AG09309 (cell line): ENCODE measurements around the gene WTAP.
"Not testable (repeated sequence)": the region's sequence is repeated elsewhere in the genome, so short reads cannot be mapped to it uniquely, and the experiment has no call there.

Source experiments
- DNase-seq: peaks from one replicate; pipeline ENCODE4 v3.0.0-alpha.2; 2010; ENCODE audit warnings: low read depth
- H3K4me3 ChIP-seq: 2 replicates; pipeline ENCODE4 v1.5.1; 2011; ENCODE audit warnings: mild to moderate bottlenecking, low read depth, low read length, moderate library complexity; ENCODE audit not compliant: control insufficient read depth
- CTCF ChIP-seq: IDR thresholded peaks from 2 replicates; pipeline ENCODE4 v1.5.1; 2011; ENCODE audit warnings: mild to moderate bottlenecking, low read depth, low read length, inconsistent platforms; ENCODE audit not compliant: insufficient read depth, control insufficient read depth; ENCODE audit errors: missing control alignments

Gene WTAP

GRCh38 chr6:159788276-159788675 is 61.0 kb downstream of the WTAP start:
- DNase-seq = no peak
- H3K4me3 ChIP-seq = peak overlapping the region; percentile 69
- TF ChIP-seq CTCF = no peak

- DNase-seq = no peak
Measured at GRCh38 chr6:159788753-159789376, 61.6 kb downstream of the WTAP start.

GRCh38 chr6:159789377-159790148 is 62.3 kb downstream of the WTAP start, which contains the start of gene TCP1:
Gene TCP1, minus strand, starts transcription at chr6:159789602. Its CDS starts 134 bp downstream, at chr6:159789468.
- peak; percentile 98 for DNase-seq
- TF ChIP-seq CTCF = no peak
- peak within 1 kb of the TSS; percentile 69 for H3K4me3 ChIP-seq

More at GRCh38 chr6:159788753-159789376, 61.6 kb downstream of the WTAP start:
- H3K4me3 ChIP-seq = peak overlapping the region; percentile 69
- no peak for TF ChIP-seq CTCF

- DNase-seq = peak; percentile 93
- H3K4me3 ChIP-seq = peak within 1 kb of the TSS; percentile 69
- no peak for TF ChIP-seq CTCF
Measured at GRCh38 chr6:159790149-159790955, 63.0 kb downstream of the WTAP start, which contains the start of gene MRPL18. Gene MRPL18, plus strand, starts transcription at chr6:159790467. Its CDS starts 121 bp downstream, at chr6:159790588.

GRCh38 chr6:159790956-159791598 is 63.8 kb downstream of the WTAP start:
- no peak for TF ChIP-seq CTCF
- DNase-seq = no peak
- H3K4me3 ChIP-seq = peak overlapping the region; percentile 69

GRCh38 chr6:159794976-159795375 is 67.7 kb downstream of the WTAP start:
- not testable (repeated sequence) for DNase-seq

More at GRCh38 chr6:159794976-159795375, 67.7 kb downstream of the WTAP start:
- not testable (repeated sequence) for H3K4me3 ChIP-seq
